Measurements from ENCODE around the gene SEMA3E.
"Not testable (repeated sequence)": the region's sequence is repeated elsewhere in the genome, so short reads cannot be mapped to it uniquely, and the experiment has no call there.

Gene SEMA3E

GRCh38 chr7:83484826-83485225, 164.1 kb downstream of the SEMA3E start:
- FAIRE-seq: no peak

- no peak for FAIRE-seq
Observed at GRCh38 chr7:83484266-83484665, 164.7 kb downstream of the SEMA3E start.

- no peak for FAIRE-seq
Observed at GRCh38 chr7:83478616-83479015, 170.3 kb downstream of the SEMA3E start.

GRCh38 chr7:83476511-83477050, 172.4 kb downstream of the SEMA3E start:
- no peak for FAIRE-seq

- FAIRE-seq: no peak
Observed at GRCh38 chr7:83475420-83475819, 173.5 kb downstream of the SEMA3E start.

GRCh38 chr7:83472376-83472775, 176.6 kb downstream of the SEMA3E start:
- no peak for FAIRE-seq

GRCh38 chr7:83469491-83469890, 179.4 kb downstream of the SEMA3E start:
- no peak for FAIRE-seq

GRCh38 chr7:83469076-83469475, 179.9 kb downstream of the SEMA3E start:
- no peak for FAIRE-seq

- FAIRE-seq: no peak
Observed at GRCh38 chr7:83468251-83468739, 180.6 kb downstream of the SEMA3E start.

- FAIRE-seq: no peak
Observed at GRCh38 chr7:83467493-83467892, 181.4 kb downstream of the SEMA3E start.

GRCh38 chr7:83466956-83467355, 182.0 kb downstream of the SEMA3E start:
- no peak for FAIRE-seq

- FAIRE-seq: no peak
Observed at GRCh38 chr7:83466187-83466923, 182.6 kb downstream of the SEMA3E start.

- no peak for FAIRE-seq
Observed at GRCh38 chr7:83465643-83466042, 183.3 kb downstream of the SEMA3E start.

- FAIRE-seq: not testable (repeated sequence)
Observed at GRCh38 chr7:83461820-83462219, 187.1 kb downstream of the SEMA3E start.

GRCh38 chr7:83459930-83460653, 188.8 kb downstream of the SEMA3E start:
- not testable (repeated sequence) for FAIRE-seq

GRCh38 chr7:83459101-83459929, 189.6 kb downstream of the SEMA3E start:
- not testable (repeated sequence) for FAIRE-seq

- FAIRE-seq: no peak
Observed at GRCh38 chr7:83457022-83457892, 191.7 kb downstream of the SEMA3E start.

GRCh38 chr7:83456413-83456812, 192.5 kb downstream of the SEMA3E start:
- no peak for FAIRE-seq

GRCh38 chr7:83455612-83456011, 193.3 kb downstream of the SEMA3E start:
- no peak for FAIRE-seq

GRCh38 chr7:83452256-83452655, 196.7 kb downstream of the SEMA3E start:
- no peak for FAIRE-seq

GRCh38 chr7:83451501-83452045, 197.4 kb downstream of the SEMA3E start:
- FAIRE-seq: no peak

GRCh38 chr7:83449781-83450180, 199.2 kb downstream of the SEMA3E start:
- FAIRE-seq: no peak

All from colon (tissue), 2 donors.